Natural killer cell (primary cell): ENCODE measurements around the gene PHF2. TPM values are rescaled to one million over a fixed set of nuclear protein-coding genes. Genes with fewer than 3 reads are reported as not detected.

Experiments used
- ATAC-seq, 3 donors: fragments of 150-1000 bp in 2 of 3; fragments of 200-7000 bp in 1 of 3; cut with Tn5 transposase; 1 replicate in 1 of 3; 2 replicates in 2 of 3; pipeline ENCODE4 v1.10.0; 2021; ENCODE audit warnings: mild to moderate bottlenecking in 2 of 3, moderate library complexity in 2 of 3
- DNase-seq, 2 donors: peaks; one replicate each; pipeline versions ENCODE4 v3.0.0 to v3.0.0-alpha.2; 2013 to 2021; ENCODE audit warnings: mixed read lengths in 1 of 2
- H3K27ac ChIP-seq: one replicate; pipeline ENCODE4 v1.5.1; 2013; ENCODE audit warnings: mild to moderate bottlenecking, low read length
- H3K27me3 ChIP-seq: one replicate; pipeline ENCODE4 v1.6.1; 2013; ENCODE audit warnings: low read length; ENCODE audit not compliant: control insufficient read depth, insufficient read depth
- H3K36me3 ChIP-seq: one replicate; pipeline ENCODE4 v1.6.1; 2013; ENCODE audit warnings: low read length; ENCODE audit not compliant: control insufficient read depth, insufficient read depth
- H3K4me1 ChIP-seq: one replicate; pipeline ENCODE4 v1.6.1; 2013; ENCODE audit warnings: low read length; ENCODE audit not compliant: control insufficient read depth, insufficient read depth
- H3K4me3 ChIP-seq: one replicate; pipeline ENCODE4 v1.5.1; 2013; ENCODE audit warnings: low read length
- H3K9me3 ChIP-seq: one replicate; pipeline ENCODE4 v1.6.1; 2013; ENCODE audit warnings: low read length; ENCODE audit not compliant: control insufficient read depth, insufficient read depth
- H3K27ac Mint-ChIP-seq, 2 donors: one replicate each; pipeline ENCODE4 v1.8.0; 2022; ENCODE audit warnings: mild to moderate bottlenecking in 2 of 2, mixed read lengths in 2 of 2, moderate library complexity in 1 of 2
- H3K27me3 Mint-ChIP-seq, 2 donors: one replicate each; pipeline ENCODE4 v1.8.0; 2022; ENCODE audit warnings: low read depth in 2 of 2, mixed read lengths in 2 of 2
- H3K36me3 Mint-ChIP-seq: one replicate; pipeline ENCODE4 v1.8.0; 2022; ENCODE audit warnings: mixed read lengths
- H3K4me1 Mint-ChIP-seq, 2 donors: one replicate each; pipeline ENCODE4 v1.8.0; 2022; ENCODE audit warnings: mixed read lengths in 2 of 2
- H3K4me3 Mint-ChIP-seq: one replicate; pipeline ENCODE4 v1.8.0; 2022; ENCODE audit warnings: mild to moderate bottlenecking, moderate library complexity, mixed read lengths
- H3K9me3 Mint-ChIP-seq, 2 donors: one replicate each; pipeline ENCODE4 v1.8.0; 2022; ENCODE audit warnings: mixed read lengths in 2 of 2
- WGBS: methylation state at CpG from one replicate; pipeline ENCODE4 v1.1.7; 2013; ENCODE audit warnings: missing lambda C conversion rate; ENCODE audit not compliant: insufficient coverage; 5-methylcytosine and 5-hydroxymethylcytosine counted together
- intact Hi-C: fragments of 100-400 bp; cut with micrococcal nuclease; formaldehyde crosslinking; loops from one replicate; pipeline ENCODE4 v1.14.2; 2022
- total RNA-seq, 4 donors: library from RNA; stranded (reverse); fragments of 120-200 nt in 1 of 4; gene quantifications; one replicate each; pipeline versions ENCODE4 v1.2.3 to v1.2.4, GENCODE V29; 2013 to 2022
- TF ChIP-seq, protein P1 (sequence below): fragments of 200-600 bp; IDR thresholded peaks from one replicate; pipeline ENCODE4 v1.8.0; 2022; ENCODE audit warnings: antibody characterized with exemption

The PHF2 gene
- total RNA-seq, 3 donors from 2014 or later (not counting 1 experiment from before 2014, with no cell fraction given) = 24.8 to 28.1 (median 26.4) TPM

DNA sequence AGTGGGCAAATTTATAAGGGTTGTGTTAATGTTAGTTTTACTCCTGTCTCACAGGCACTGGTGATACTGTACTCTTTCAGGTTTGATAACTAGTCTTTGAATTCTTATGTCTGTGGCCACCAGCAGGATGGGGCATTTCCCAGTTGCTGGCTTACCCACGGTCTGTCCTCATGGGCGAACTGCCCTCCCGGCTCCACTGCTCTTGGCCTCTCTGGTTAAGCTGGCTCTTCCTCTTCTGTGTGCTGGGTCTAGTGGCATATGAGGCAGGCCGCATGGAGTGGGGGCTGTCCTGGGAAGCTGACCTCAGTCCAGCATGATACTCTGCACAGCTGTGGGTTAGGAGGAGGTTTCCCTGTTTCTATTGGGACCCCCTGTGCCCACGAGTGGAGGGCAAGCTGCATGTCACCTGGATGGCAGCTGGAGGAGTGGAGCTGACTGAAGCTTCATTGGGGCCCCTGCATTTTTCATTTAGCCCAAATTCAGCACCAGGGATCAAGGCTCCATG lies 19.5 kb downstream of the PHF2 start:
- no peak for DNase-seq
- Histone ChIP-seq H3K4me3 (no peak overlapping the region), H3K27me3 (no peaks in the 10 kb centered on the region), H3K4me1 (peaks cover 35% of the 10 kb centered on the region), H3K27ac (no peak overlapping the region), H3K9me3 (no peaks in the 10 kb centered on the region), H3K36me3 (no peaks in the 10 kb centered on the region)
- no peaks in the 10 kb centered on the region for H3K36me3 Mint-ChIP-seq
- WGBS = 84% methylated on average over 5 of the region's 5 CpGs
- intact Hi-C loops = no loop called here
- ATAC-seq = no peak
- no peak overlapping the region for H3K4me3 Mint-ChIP-seq
- H3K4me1 Mint-ChIP-seq = peaks cover 36 to 72% of the 10 kb centered on the region in 2 donors
- H3K9me3 Mint-ChIP-seq = no peaks in the 10 kb centered on the region
- no peaks in the 10 kb centered on the region for H3K27me3 Mint-ChIP-seq
- TF ChIP-seq, protein P1, sequence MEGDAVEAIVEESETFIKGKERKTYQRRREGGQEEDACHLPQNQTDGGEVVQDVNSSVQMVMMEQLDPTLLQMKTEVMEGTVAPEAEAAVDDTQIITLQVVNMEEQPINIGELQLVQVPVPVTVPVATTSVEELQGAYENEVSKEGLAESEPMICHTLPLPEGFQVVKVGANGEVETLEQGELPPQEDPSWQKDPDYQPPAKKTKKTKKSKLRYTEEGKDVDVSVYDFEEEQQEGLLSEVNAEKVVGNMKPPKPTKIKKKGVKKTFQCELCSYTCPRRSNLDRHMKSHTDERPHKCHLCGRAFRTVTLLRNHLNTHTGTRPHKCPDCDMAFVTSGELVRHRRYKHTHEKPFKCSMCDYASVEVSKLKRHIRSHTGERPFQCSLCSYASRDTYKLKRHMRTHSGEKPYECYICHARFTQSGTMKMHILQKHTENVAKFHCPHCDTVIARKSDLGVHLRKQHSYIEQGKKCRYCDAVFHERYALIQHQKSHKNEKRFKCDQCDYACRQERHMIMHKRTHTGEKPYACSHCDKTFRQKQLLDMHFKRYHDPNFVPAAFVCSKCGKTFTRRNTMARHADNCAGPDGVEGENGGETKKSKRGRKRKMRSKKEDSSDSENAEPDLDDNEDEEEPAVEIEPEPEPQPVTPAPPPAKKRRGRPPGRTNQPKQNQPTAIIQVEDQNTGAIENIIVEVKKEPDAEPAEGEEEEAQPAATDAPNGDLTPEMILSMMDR = no peak
- H3K27ac Mint-ChIP-seq = no peak overlapping the region

DNA sequence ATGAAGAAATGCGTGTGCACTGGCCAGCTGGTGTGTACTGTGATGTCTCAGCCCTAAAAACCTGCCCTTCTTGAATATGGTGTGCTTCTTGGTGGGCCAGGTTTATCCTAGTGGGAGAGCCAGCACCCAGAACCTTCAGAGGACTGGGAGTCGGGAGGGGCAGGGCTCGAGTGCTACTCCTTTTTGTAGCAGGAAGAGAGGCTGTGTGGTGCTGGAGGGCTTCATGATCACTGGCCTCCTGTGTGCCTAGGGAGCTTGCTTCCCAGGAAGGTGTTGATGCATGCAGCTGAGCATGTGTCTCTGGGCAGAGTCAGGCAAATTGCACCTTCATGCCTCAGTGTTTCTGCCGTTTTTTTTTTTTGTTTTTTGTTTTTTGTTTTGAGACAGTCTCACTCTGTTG lies 20.0 kb downstream of the PHF2 start:
- peaks cover 40% of the 10 kb centered on the region for H3K4me1 ChIP-seq
- no peaks in the 10 kb centered on the region for H3K9me3 ChIP-seq
- no peak overlapping the region for H3K4me3 ChIP-seq
- no peak overlapping the region for H3K4me3 Mint-ChIP-seq
- H3K9me3 Mint-ChIP-seq = no peaks in the 10 kb centered on the region
- H3K36me3 Mint-ChIP-seq = no peaks in the 10 kb centered on the region
- no peak overlapping the region for H3K27ac Mint-ChIP-seq
- TF ChIP-seq, protein P1 = no peak
- DNase-seq (no peak), ATAC-seq (no peak)
- no peaks in the 10 kb centered on the region for H3K27me3 Mint-ChIP-seq
- intact Hi-C loops = no loop called here
- 81% methylated on average over 4 of the region's 4 CpGs for WGBS
- peaks cover 40 to 72% of the 10 kb centered on the region in 2 donors for H3K4me1 Mint-ChIP-seq
- no peak overlapping the region for H3K27ac ChIP-seq
- H3K27me3 ChIP-seq = no peaks in the 10 kb centered on the region
- H3K36me3 ChIP-seq = no peaks in the 10 kb centered on the region

GRCh38 chr9:93597142-93597706 lies 20.8 kb downstream of the PHF2 start:
- H3K36me3 ChIP-seq = no peaks in the 10 kb centered on the region
- H3K36me3 Mint-ChIP-seq = no peaks in the 10 kb centered on the region
- intact Hi-C loops = no loop called here
- ATAC-seq (no peak), DNase-seq (no peak)
- no peak overlapping the region for H3K27ac ChIP-seq
- H3K4me3 Mint-ChIP-seq = no peak overlapping the region
- no peaks in the 10 kb centered on the region for H3K9me3 ChIP-seq
- WGBS = 90% methylated on average over 6 of the region's 6 CpGs
- H3K27ac Mint-ChIP-seq = no peak overlapping the region
- peaks cover 48 to 71% of the 10 kb centered on the region in 2 donors for H3K4me1 Mint-ChIP-seq
- H3K27me3 Mint-ChIP-seq = no peaks in the 10 kb centered on the region
- no peaks in the 10 kb centered on the region for H3K9me3 Mint-ChIP-seq
- TF ChIP-seq, protein P1 = no peak
- H3K4me1 ChIP-seq = peaks cover 45% of the 10 kb centered on the region
- no peaks in the 10 kb centered on the region for H3K27me3 ChIP-seq
- H3K4me3 ChIP-seq = no peak overlapping the region
